ENCODE data around the gene PRSS36. TPM values are rescaled to one million over a fixed set of nuclear protein-coding genes. Genes with fewer than 3 reads are reported as not detected.

The PRSS36 gene
- total RNA-seq, 2 experiments from 2014 or later = not detected

- TF ChIP-seq CTCF (conservative IDR thresholded peaks at IDR 0.05; ENCODE audit: low read length) (no peak), EZH2phosphoT487 (IDR thresholded peaks at IDR 0.05; ENCODE audit: borderline replicate concordance, low read depth, low read length) (no peak)
- H3K36me3 ChIP-seq (ENCODE audit: insufficient read depth, low read length) = no peaks in the 10 kb centered on the region
- no peaks in the 10 kb centered on the region for H3K9me2 ChIP-seq (ENCODE audit: insufficient read depth, low read length)
- no TSS peak for BruUV-seq (replicated peaks)
- H4K20me1 ChIP-seq (ENCODE audit: insufficient read depth, low read length) = no peaks in the 10 kb centered on the region
- intact Hi-C loops (cut with micrococcal nuclease; ENCODE audit: unreplicated experiment) = no loop called here
- no peak overlapping the region for H3K4me2 ChIP-seq (ENCODE audit: low read length)
- no peaks in the 10 kb centered on the region for H3K79me2 ChIP-seq (ENCODE audit: insufficient read depth, low read depth, low read length)
- H3K9me3 ChIP-seq (ENCODE audit: low read length) = no peaks in the 10 kb centered on the region
- no peaks in the 10 kb centered on the region for H3K4me1 ChIP-seq (ENCODE audit: insufficient read depth, low read length, poor library complexity, severe bottlenecking)
- no peak overlapping the region for H3K27ac ChIP-seq (ENCODE audit: low read depth, low read length, poor library complexity, severe bottlenecking)
- POLR2A ChIA-PET = no interaction called here
- no peak overlapping the region for H3K4me3 ChIP-seq (ENCODE audit: low read depth, low read length, poor library complexity, severe bottlenecking)
- CTCF ChIA-PET (ENCODE audit: unreplicated experiment) = no interaction called here
- no peak for DNase-seq (ENCODE audit: low spot score)
- H2AFZ ChIP-seq (ENCODE audit: low read length) = no peak overlapping the region
These were observed 534 bp downstream of the PRSS36 start for GRCh38 chr16:31149332-31149731.

- DNase-seq (ENCODE audit: low spot score) = no peak
- ChIA-PET CTCF (ENCODE audit: unreplicated experiment) (no interaction called here), POLR2A (no interaction called here)
- Histone ChIP-seq H3K27ac (ENCODE audit: low read depth, low read length, poor library complexity, severe bottlenecking) (no peak overlapping the region), H4K20me1 (ENCODE audit: insufficient read depth, low read length) (no peaks in the 10 kb centered on the region), H3K9me3 (ENCODE audit: low read length) (no peaks in the 10 kb centered on the region), H3K36me3 (ENCODE audit: insufficient read depth, low read length) (no peaks in the 10 kb centered on the region), H3K79me2 (ENCODE audit: insufficient read depth, low read depth, low read length) (no peaks in the 10 kb centered on the region), H3K4me2 (ENCODE audit: low read length) (no peak overlapping the region), H2AFZ (ENCODE audit: low read length) (no peak overlapping the region), H3K9me2 (ENCODE audit: insufficient read depth, low read length) (no peaks in the 10 kb centered on the region), H3K4me3 (ENCODE audit: low read depth, low read length, poor library complexity, severe bottlenecking) (no peak overlapping the region), H3K4me1 (ENCODE audit: insufficient read depth, low read length, poor library complexity, severe bottlenecking) (no peaks in the 10 kb centered on the region)
- intact Hi-C loops (cut with micrococcal nuclease; ENCODE audit: unreplicated experiment) = no loop called here
- no TSS peak for BruUV-seq (replicated peaks)
- no peak for TF ChIP-seq CTCF (conservative IDR thresholded peaks at IDR 0.05; ENCODE audit: low read length)
- TF ChIP-seq EZH2phosphoT487 (IDR thresholded peaks at IDR 0.05; ENCODE audit: borderline replicate concordance, low read depth, low read length) = no peak
These were observed 970 bp downstream of the PRSS36 start for GRCh38 chr16:31148896-31149295.

GRCh38 chr16:31148281-31148728, 1.6 kb downstream of the PRSS36 start:
- TF ChIP-seq CTCF (conservative IDR thresholded peaks at IDR 0.05; ENCODE audit: low read length) (no peak), EZH2phosphoT487 (IDR thresholded peaks at IDR 0.05; ENCODE audit: borderline replicate concordance, low read depth, low read length) (no peak)
- ChIA-PET CTCF (ENCODE audit: unreplicated experiment) (no interaction called here), POLR2A (no interaction called here)
- Histone ChIP-seq H2AFZ (ENCODE audit: low read length) (no peak overlapping the region), H3K4me3 (ENCODE audit: low read depth, low read length, poor library complexity, severe bottlenecking) (no peak overlapping the region), H3K9me2 (ENCODE audit: insufficient read depth, low read length) (no peaks in the 10 kb centered on the region), H3K79me2 (ENCODE audit: insufficient read depth, low read depth, low read length) (no peaks in the 10 kb centered on the region), H4K20me1 (ENCODE audit: insufficient read depth, low read length) (no peaks in the 10 kb centered on the region), H3K9me3 (ENCODE audit: low read length) (no peaks in the 10 kb centered on the region), H3K27ac (ENCODE audit: low read depth, low read length, poor library complexity, severe bottlenecking) (no peak overlapping the region), H3K4me1 (ENCODE audit: insufficient read depth, low read length, poor library complexity, severe bottlenecking) (no peaks in the 10 kb centered on the region), H3K4me2 (ENCODE audit: low read length) (no peak overlapping the region), H3K36me3 (ENCODE audit: insufficient read depth, low read length) (no peaks in the 10 kb centered on the region)
- no TSS peak for BruUV-seq (replicated peaks)
- intact Hi-C loops (cut with micrococcal nuclease; ENCODE audit: unreplicated experiment) = no loop called here
- no peak for DNase-seq (ENCODE audit: low spot score)
